Osteoblast (primary cell): ENCODE results near the gene TMEM61. TPM values are rescaled to one million over a fixed set of nuclear protein-coding genes. Genes with fewer than 3 reads are reported as not detected.

Experiments
- DNase-seq: peaks from one replicate; pipeline ENCODE4 v3.0.0; 2011; ENCODE audit warnings: low spot score, mixed read lengths; ENCODE audit not compliant: insufficient read length; ENCODE audit errors: missing footprints
- H2AFZ ChIP-seq: 2 replicates; pipeline ENCODE4 v1.6.0; 2011; ENCODE audit warnings: mild to moderate bottlenecking, low read length
- H3K27ac ChIP-seq: 2 replicates; pipeline ENCODE4 v1.5.1; 2011; ENCODE audit warnings: mild to moderate bottlenecking, low read depth, low read length, moderate library complexity
- H3K27me3 ChIP-seq: 2 replicates; pipeline ENCODE4 v1.6.0; 2012; ENCODE audit warnings: mild to moderate bottlenecking, control low read depth, inconsistent platforms, low read length, moderate library complexity; ENCODE audit not compliant: insufficient read depth
- H3K36me3 ChIP-seq: 2 replicates; pipeline ENCODE4 v1.5.1; 2011; ENCODE audit warnings: mild to moderate bottlenecking, low read length, control low read depth, moderate library complexity; ENCODE audit not compliant: insufficient read depth
- H3K4me1 ChIP-seq: 2 replicates; pipeline ENCODE4 v1.5.1; 2011; ENCODE audit warnings: mild to moderate bottlenecking, low read length, control low read depth, moderate library complexity; ENCODE audit not compliant: insufficient read depth
- H3K4me2 ChIP-seq: 2 replicates; pipeline ENCODE4 v1.6.0; 2011; ENCODE audit warnings: mild to moderate bottlenecking, low read length; ENCODE audit not compliant: insufficient read depth
- H3K4me3 ChIP-seq: fragments of 200-600 bp; sonication (generic); 3 replicates; pipeline ENCODE4 v1.5.1; 2012; ENCODE audit warnings: mild to moderate bottlenecking, low read length, inconsistent platforms; ENCODE audit not compliant: insufficient read depth
- H3K79me2 ChIP-seq: 2 replicates; pipeline ENCODE4 v1.6.0; 2012; ENCODE audit warnings: mild to moderate bottlenecking, low read length, control low read depth, inconsistent platforms; ENCODE audit not compliant: insufficient read depth
- H3K9me3 ChIP-seq: 2 replicates; pipeline ENCODE4 v1.5.1; 2011; ENCODE audit warnings: low read depth, low read length, control low read depth
- H4K20me1 ChIP-seq: 2 replicates; pipeline ENCODE4 v1.6.0; 2012; ENCODE audit warnings: mild to moderate bottlenecking, low read length, control low read depth; ENCODE audit not compliant: insufficient read depth
- total RNA-seq: library from RNA; depleted of rRNA; stranded (reverse); fragments of >200 nt; gene quantifications from 2 replicates; pipeline ENCODE4 v1.2.3, GENCODE V29; 2012
- TF ChIP-seq, protein P1 (sequence below): IDR thresholded peaks from 2 replicates; pipeline ENCODE4 v1.5.1; 2011; ENCODE audit warnings: mild to moderate bottlenecking, low read depth, low read length, moderate library complexity; ENCODE audit errors: extremely low read depth

TMEM61 gene
- total RNA-seq, 1 donor, result not detected

DNA sequence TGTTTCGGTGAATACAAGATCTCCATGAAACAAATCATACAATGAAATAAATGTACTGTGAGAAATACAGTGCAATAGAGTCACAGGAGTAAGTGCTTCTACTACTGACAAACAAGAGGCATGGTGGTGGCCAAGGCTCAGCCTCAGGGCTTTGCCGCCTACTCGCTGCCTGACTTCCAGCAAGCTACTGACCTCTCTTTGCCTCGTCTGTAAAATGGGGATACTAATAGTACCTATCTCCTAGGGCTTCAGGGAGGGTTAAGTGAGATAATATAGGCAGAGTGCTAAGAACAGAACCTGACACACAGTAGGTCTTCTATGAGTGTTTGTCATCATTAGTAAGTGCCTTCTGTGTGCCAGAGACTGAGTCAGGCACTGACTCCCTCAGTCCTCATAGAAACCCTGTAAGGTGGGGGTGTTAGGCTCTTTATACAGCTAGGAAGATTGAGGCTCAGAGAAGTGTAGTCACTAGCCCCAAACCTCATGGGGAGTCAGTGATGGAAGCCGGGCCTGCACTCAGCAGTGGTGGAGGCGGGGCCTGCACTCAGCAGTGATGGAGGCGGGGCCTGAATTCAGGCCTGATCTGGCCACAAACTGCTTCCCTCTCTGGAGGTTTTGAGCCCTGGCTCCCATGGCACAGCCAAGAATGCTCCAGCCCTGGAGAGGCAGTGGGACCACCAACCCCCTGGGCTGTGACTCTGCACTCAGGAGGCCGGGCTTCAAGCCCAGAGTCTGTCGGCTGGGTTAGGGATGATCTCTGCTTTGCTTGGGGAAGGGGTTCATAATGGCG, 25.1 kb downstream of the TMEM61 start:
- H3K4me1 ChIP-seq, result peaks cover 8% of the 10 kb centered on the region
- H3K27ac ChIP-seq, result no peak overlapping the region
- no peak overlapping the region for H3K4me3 ChIP-seq
- H4K20me1 ChIP-seq, result no peaks in the 10 kb centered on the region
- no peaks in the 10 kb centered on the region for H3K79me2 ChIP-seq
- H3K36me3 ChIP-seq, result no peaks in the 10 kb centered on the region
- TF ChIP-seq, protein P1, sequence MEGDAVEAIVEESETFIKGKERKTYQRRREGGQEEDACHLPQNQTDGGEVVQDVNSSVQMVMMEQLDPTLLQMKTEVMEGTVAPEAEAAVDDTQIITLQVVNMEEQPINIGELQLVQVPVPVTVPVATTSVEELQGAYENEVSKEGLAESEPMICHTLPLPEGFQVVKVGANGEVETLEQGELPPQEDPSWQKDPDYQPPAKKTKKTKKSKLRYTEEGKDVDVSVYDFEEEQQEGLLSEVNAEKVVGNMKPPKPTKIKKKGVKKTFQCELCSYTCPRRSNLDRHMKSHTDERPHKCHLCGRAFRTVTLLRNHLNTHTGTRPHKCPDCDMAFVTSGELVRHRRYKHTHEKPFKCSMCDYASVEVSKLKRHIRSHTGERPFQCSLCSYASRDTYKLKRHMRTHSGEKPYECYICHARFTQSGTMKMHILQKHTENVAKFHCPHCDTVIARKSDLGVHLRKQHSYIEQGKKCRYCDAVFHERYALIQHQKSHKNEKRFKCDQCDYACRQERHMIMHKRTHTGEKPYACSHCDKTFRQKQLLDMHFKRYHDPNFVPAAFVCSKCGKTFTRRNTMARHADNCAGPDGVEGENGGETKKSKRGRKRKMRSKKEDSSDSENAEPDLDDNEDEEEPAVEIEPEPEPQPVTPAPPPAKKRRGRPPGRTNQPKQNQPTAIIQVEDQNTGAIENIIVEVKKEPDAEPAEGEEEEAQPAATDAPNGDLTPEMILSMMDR, result no peak
- no peaks in the 10 kb centered on the region for H3K9me3 ChIP-seq
- H3K4me2 ChIP-seq, result no peak overlapping the region
- no peak overlapping the region for H2AFZ ChIP-seq
- H3K27me3 ChIP-seq, result peaks cover 8% of the 10 kb centered on the region
- DNase-seq, result no peak

DNA sequence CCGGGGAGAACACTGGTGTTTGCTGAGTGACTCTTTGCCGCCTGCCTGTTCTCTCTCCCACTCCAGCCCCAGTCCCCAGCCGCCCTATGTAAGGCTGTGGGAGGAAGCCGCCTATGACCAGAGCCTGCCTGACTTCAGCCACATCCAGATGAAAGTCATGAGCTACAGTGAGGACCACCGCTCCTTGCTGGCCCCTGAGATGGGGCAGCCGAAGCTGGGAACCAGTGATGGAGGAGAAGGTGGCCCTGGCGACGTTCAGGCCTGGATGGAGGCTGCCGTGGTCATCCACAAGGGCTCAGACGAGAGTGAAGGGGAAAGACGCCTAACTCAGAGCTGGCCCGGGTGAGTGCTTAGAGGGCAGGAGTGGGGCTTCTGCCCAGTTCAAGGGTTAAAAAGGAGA, 26.5 kb downstream of the TMEM61 start:
- Histone ChIP-seq H4K20me1 (no peaks in the 10 kb centered on the region), H3K27ac (no peak overlapping the region), H2AFZ (no peak overlapping the region), H3K9me3 (no peaks in the 10 kb centered on the region), H3K79me2 (no peaks in the 10 kb centered on the region), H3K36me3 (no peaks in the 10 kb centered on the region), H3K4me2 (no peak overlapping the region), H3K27me3 (peaks cover 6% of the 10 kb centered on the region), H3K4me1 (peaks cover 8% of the 10 kb centered on the region), H3K4me3 (no peak overlapping the region)
- TF ChIP-seq, protein P1, result no peak
- no peak for DNase-seq

DNA sequence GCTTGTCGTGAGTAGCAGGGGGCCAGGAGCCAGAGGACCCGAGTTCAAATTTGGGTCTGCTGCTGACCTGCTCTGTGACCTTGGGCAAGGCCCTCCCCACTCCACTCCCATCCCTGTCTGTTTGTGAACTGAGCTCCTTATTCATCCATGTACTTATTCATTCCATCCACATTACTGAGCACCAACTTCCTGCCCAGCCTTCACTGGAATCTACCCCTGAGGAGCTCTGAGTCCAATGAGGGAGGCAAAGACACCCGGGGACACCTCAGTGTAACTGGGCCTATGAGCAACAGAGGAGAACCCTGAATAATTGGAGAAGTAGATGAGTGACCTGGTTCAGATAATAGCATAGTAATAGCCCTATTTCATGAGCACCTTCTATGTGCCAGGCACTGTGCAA, 27.2 kb downstream of the TMEM61 start:
- no peaks in the 10 kb centered on the region for H3K36me3 ChIP-seq
- peak; percentile 97 for DNase-seq
- no peaks in the 10 kb centered on the region for H3K9me3 ChIP-seq
- H3K79me2 ChIP-seq, result no peaks in the 10 kb centered on the region
- no peaks in the 10 kb centered on the region for H4K20me1 ChIP-seq
- TF ChIP-seq, protein P1, result no peak
- H3K4me3 ChIP-seq, result no peak overlapping the region
- peaks cover 8% of the 10 kb centered on the region for H3K4me1 ChIP-seq
- peak overlapping the region; percentile 30 for H2AFZ ChIP-seq
- H3K4me2 ChIP-seq, result no peak overlapping the region
- no peaks in the 10 kb centered on the region for H3K27me3 ChIP-seq
- H3K27ac ChIP-seq, result no peak overlapping the region

DNA sequence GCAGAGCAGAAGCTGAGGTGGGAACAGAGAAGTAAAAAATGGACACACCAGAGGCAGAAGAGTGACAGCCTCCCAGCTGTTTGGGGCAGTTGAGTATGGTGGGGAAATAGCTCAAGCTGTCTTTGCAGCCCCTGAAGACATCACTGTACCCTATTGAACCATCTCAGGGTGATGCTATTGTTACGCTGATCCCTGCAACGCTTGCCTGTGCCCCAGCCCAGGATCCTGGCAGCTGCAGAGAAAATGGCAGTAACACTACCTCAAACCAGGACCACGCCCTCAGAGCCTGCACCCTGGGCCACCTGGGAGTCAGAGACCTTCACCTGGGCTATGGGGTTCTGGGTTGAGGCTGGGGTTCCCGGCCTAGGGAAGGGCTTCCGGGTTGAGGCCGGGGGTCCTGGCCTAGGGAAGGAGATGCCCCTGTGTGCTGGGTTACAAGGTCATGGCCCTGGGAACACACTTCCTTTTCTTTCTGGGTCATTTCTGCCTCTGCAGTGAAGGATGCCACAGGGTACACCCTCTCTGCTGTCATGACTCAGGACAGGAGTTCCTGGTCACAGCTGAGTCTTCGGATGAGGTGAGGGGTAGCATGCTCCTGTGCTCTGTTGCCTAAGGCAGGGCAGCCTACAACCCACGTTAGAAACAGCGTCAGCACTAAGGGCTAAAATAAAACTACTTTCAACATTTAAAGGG, 29.9 kb downstream of the TMEM61 start:
- Histone ChIP-seq H3K36me3 (no peaks in the 10 kb centered on the region), H3K4me2 (no peak overlapping the region), H4K20me1 (no peaks in the 10 kb centered on the region), H3K9me3 (no peaks in the 10 kb centered on the region), H2AFZ (no peak overlapping the region), H3K4me1 (peaks cover 9% of the 10 kb centered on the region), H3K4me3 (no peak overlapping the region), H3K27ac (no peak overlapping the region), H3K79me2 (no peaks in the 10 kb centered on the region), H3K27me3 (peaks cover 5% of the 10 kb centered on the region)
- TF ChIP-seq, protein P1, result no peak
- DNase-seq, result no peak
